Effector memory CD8-positive, alpha-beta T cell (primary cell): ENCODE results near the gene RNF19B.
"Not testable (repeated sequence)": the region's sequence is repeated elsewhere in the genome, so short reads cannot be mapped to it uniquely, and the experiment has no call there.

Source experiments
- ATAC-seq: fragments of 150-1000 bp; cut with Tn5 transposase; replicated peaks from 2 replicates; pipeline ENCODE4 v1.10.0; 2021; ENCODE audit warnings: mild to moderate bottlenecking, moderate library complexity
- DNase-seq, 3 experiments: peaks; one replicate each; pipeline ENCODE4 v3.0.0; 2021
- H3K27ac Mint-ChIP-seq, 2 donors: one replicate each; pipeline ENCODE4 v1.8.0; 2022; ENCODE audit warnings: mild to moderate bottlenecking in 2 of 2, mixed read lengths in 2 of 2, moderate library complexity in 2 of 2
- H3K27me3 Mint-ChIP-seq, 2 donors: one replicate each; pipeline ENCODE4 v1.8.0; 2022; ENCODE audit warnings: mixed read lengths in 2 of 2
- H3K36me3 Mint-ChIP-seq: one replicate; pipeline ENCODE4 v1.8.0; 2022; ENCODE audit warnings: mild to moderate bottlenecking, moderate library complexity, mixed read lengths; ENCODE audit not compliant: insufficient read depth
- H3K4me1 Mint-ChIP-seq, 2 donors: one replicate each; pipeline ENCODE4 v1.8.0; 2022; ENCODE audit warnings: low read depth in 2 of 2, mixed read lengths in 2 of 2
- H3K4me3 Mint-ChIP-seq, 2 donors: one replicate each; pipeline ENCODE4 v1.8.0; 2022; ENCODE audit warnings: mild to moderate bottlenecking in 2 of 2, mixed read lengths in 2 of 2, moderate library complexity in 2 of 2
- H3K9me3 Mint-ChIP-seq, 2 donors: one replicate each; pipeline ENCODE4 v1.8.0; 2022; ENCODE audit warnings: mixed read lengths in 2 of 2

RNF19B gene

GRCh38 chr1:32926562-32926961 lies 38.0 kb downstream of the RNF19B start:
- H3K27ac Mint-ChIP-seq = no peak overlapping the region
- peaks cover 49 to 62% of the 10 kb centered on the region in 2 donors for H3K27me3 Mint-ChIP-seq
- peaks cover 12 to 13% of the 10 kb centered on the region in 2 donors for H3K4me1 Mint-ChIP-seq
- peaks cover 9% of the 10 kb centered on the region for H3K36me3 Mint-ChIP-seq
- H3K4me3 Mint-ChIP-seq = no peak overlapping the region
- ATAC-seq (no peak), DNase-seq (no peak)
- no peaks in the 10 kb centered on the region for H3K9me3 Mint-ChIP-seq

DNA sequence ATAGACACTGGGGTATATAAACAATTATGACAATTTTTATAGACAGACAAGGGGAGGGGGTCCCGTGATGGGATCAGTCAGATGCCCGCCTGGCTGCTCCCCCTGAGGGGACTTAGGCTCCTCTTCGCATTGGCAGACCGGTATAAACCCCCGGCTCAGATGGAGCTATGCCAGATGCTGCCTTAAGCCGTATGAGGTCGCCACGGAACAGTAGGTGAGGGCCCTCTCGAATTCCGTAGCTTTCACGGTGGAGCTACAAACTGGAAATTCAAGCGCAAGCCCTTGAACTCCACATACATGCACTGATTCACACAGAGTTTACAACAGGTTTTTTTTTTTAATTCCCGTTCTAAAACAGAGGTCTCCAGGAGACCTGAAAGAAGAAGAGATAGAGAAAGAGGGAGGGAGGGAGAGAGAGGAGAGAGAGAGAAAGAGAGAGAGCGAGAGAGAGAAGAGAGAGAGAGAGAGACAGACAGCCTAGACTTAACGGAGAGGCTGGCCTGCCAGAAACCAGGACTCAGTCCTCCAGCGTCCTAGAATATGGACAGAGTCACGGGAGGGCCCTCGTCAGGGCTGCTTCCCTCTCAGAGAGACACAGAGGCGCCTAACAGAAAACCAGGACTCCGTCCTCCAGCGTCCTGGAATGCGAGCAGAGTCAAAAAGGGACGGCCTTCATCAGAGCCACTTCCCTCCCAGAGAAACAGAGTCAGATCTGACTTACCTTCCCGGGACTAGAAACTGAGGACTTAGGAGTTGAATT lies 39.0 kb downstream of the RNF19B start:
- H3K4me1 Mint-ChIP-seq = peaks cover 12 to 13% of the 10 kb centered on the region in 2 donors
- peaks cover 9% of the 10 kb centered on the region for H3K36me3 Mint-ChIP-seq
- ATAC-seq = peak; percentile 55
- H3K4me3 Mint-ChIP-seq = peak overlapping the region; percentile 58 to 71
- peaks cover 59 to 72% of the 10 kb centered on the region in 2 donors for H3K27me3 Mint-ChIP-seq
- H3K9me3 Mint-ChIP-seq = no peaks in the 10 kb centered on the region
- no peak overlapping the region for H3K27ac Mint-ChIP-seq
- DNase-seq = no peak

GRCh38 chr1:32924881-32925344 lies 39.7 kb downstream of the RNF19B start:
- no peaks in the 10 kb centered on the region for H3K9me3 Mint-ChIP-seq
- peaks cover 12 to 13% of the 10 kb centered on the region in 2 donors for H3K4me1 Mint-ChIP-seq
- H3K27me3 Mint-ChIP-seq = peaks cover 66 to 79% of the 10 kb centered on the region in 2 donors
- peak overlapping the region; percentile 58 to 71 for H3K4me3 Mint-ChIP-seq
- peaks cover 9% of the 10 kb centered on the region for H3K36me3 Mint-ChIP-seq
- DNase-seq (no peak), ATAC-seq (peak; percentile 53)
- H3K27ac Mint-ChIP-seq = no peak overlapping the region

DNA sequence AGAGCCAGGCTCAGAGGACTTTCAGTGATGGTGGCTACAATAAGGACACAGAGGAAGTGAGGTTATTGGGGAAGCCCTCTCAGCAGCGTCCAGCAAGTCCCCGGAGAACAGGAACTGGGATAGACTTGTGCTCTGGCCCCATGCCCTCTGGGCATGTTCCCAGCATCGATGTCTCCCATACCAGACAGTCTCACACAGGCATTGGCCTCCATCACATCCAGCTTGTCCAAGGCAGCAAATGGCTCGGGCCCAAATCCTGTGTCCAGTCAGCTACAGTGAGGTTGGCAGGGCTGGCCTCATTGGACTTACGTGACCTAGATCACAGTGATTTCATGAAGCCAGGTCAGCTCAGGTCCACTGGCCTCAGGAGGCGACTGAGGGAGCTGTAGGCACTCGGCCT lies 43.8 kb downstream of the RNF19B start:
- Mint-ChIP-seq H3K27ac (no peak overlapping the region), H3K27me3 (peaks cover 78 to 83% of the 10 kb centered on the region in 2 donors)

DNA sequence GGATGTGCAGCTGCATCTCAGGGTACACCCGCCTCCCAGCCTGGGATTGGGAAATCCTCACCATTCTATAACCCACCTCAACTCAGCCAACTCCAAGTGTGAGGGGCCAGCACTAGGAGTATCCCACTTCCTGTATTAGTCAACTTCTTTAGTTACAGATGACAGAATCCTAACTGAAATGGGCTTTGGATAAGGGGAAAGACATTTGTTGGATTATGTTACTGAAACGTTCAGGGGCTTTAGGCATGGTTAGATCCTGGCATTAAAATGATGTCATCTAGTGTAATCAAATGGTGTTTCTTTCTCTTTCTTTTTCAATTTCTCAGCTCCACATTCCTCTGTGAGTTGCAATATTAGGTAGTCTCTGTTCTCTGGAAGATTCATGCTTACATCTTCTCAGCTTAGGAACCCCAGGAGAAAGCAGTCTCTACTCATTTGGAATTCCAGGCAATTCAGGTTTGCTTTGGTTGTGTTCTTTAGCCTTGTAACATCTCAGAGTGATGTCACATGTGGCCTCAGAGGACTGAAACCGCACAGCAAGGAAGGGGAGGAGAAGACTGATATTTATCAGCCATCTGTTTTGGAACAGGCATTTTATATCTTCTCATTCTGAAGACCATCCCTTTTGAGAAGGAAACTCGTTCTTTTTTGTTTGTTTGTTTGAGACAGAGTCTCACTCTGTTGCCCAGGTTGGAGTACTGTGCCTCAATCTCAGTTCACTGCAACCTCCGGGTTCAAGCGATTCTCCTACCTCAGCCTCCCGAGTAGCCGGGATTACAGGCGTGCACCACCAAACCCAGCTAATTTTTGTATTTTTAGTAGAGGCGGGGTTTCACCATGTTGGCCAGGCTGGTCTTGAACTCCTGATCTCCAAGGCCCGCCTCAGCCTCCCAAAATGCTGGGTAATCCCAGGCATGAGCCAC lies 44.5 kb downstream of the RNF19B start:
- H3K9me3 Mint-ChIP-seq = no peaks in the 10 kb centered on the region
- no peak for ATAC-seq
- H3K27me3 Mint-ChIP-seq = peaks cover 70 to 83% of the 10 kb centered on the region in 2 donors
- H3K27ac Mint-ChIP-seq = no peak overlapping the region
- H3K4me1 Mint-ChIP-seq = peaks cover 12 to 14% of the 10 kb centered on the region in 2 donors
- H3K4me3 Mint-ChIP-seq = no peak overlapping the region
- H3K36me3 Mint-ChIP-seq = peaks cover 4% of the 10 kb centered on the region
- DNase-seq = no peak

More for the DNA sequence above, 43.8 kb downstream of the RNF19B start:
- peaks cover 20% of the 10 kb centered on the region in 2 donors for H3K4me1 Mint-ChIP-seq
- H3K9me3 Mint-ChIP-seq = no peaks in the 10 kb centered on the region
- H3K36me3 Mint-ChIP-seq = peaks cover 8% of the 10 kb centered on the region
- ATAC-seq (no peak), DNase-seq (no peak)
- H3K4me3 Mint-ChIP-seq = no peak overlapping the region

GRCh38 chr1:32918179-32918578 lies 46.4 kb downstream of the RNF19B start:
- H3K36me3 Mint-ChIP-seq = peaks cover 4% of the 10 kb centered on the region
- H3K27me3 Mint-ChIP-seq = peaks cover 52 to 66% of the 10 kb centered on the region in 2 donors
- DNase-seq (no peak), ATAC-seq (no peak)
- peaks cover 7 to 8% of the 10 kb centered on the region in 2 donors for H3K4me1 Mint-ChIP-seq
- no peak overlapping the region for H3K27ac Mint-ChIP-seq
- H3K9me3 Mint-ChIP-seq = no peaks in the 10 kb centered on the region
- no peak overlapping the region for H3K4me3 Mint-ChIP-seq

DNA sequence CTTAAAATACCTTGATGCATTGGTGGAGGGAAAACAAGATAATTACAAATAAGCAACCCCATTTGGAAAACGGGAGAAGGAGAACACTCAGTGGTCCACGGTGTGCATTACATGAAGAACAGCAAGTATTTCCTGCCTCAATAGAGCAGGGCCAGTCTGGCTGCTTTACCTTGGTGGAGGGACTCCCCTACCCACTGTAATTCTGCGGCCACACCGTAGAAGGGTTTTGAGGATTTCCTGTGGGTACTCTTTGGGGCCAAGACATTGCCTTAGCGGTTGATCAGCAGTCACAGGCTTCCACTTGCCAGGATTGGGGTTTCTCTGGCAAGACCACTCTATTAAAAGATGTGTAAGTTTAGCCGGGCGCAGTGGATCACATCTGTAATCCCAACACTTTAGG lies 47.1 kb downstream of the RNF19B start:
- Mint-ChIP-seq H3K9me3 (no peaks in the 10 kb centered on the region), H3K4me1 (peaks cover 7 to 8% of the 10 kb centered on the region in 2 donors), H3K36me3 (peaks cover 4% of the 10 kb centered on the region), H3K27me3 (peaks cover 45 to 59% of the 10 kb centered on the region in 2 donors), H3K27ac (no peak overlapping the region), H3K4me3 (no peak overlapping the region)
- DNase-seq (no peak), ATAC-seq (peak; percentile 83)

GRCh38 chr1:32915766-32916706 lies 48.6 kb downstream of the RNF19B start:
- no peaks in the 10 kb centered on the region for H3K9me3 Mint-ChIP-seq
- H3K4me3 Mint-ChIP-seq = no peak overlapping the region
- peaks cover 31 to 45% of the 10 kb centered on the region in 2 donors for H3K27me3 Mint-ChIP-seq
- H3K4me1 Mint-ChIP-seq = peaks cover 7 to 8% of the 10 kb centered on the region in 2 donors
- DNase-seq = no peak
- no peak for ATAC-seq
- peaks cover 4% of the 10 kb centered on the region for H3K36me3 Mint-ChIP-seq
- no peak overlapping the region for H3K27ac Mint-ChIP-seq

- DNase-seq (no peak), ATAC-seq (no peak)
- Mint-ChIP-seq H3K4me3 (no peak overlapping the region), H3K4me1 (no peaks in the 10 kb centered on the region), H3K36me3 (no peaks in the 10 kb centered on the region), H3K27me3 (peaks cover 0 to 5% of the 10 kb centered on the region in 2 donors), H3K9me3 (no peaks in the 10 kb centered on the region), H3K27ac (no peak overlapping the region)
Measured at GRCh38 chr1:32910319-32910718, 54.3 kb downstream of the RNF19B start.

GRCh38 chr1:32907435-32907834 lies 57.2 kb downstream of the RNF19B start:
- Mint-ChIP-seq H3K36me3 (no peaks in the 10 kb centered on the region), H3K9me3 (no peaks in the 10 kb centered on the region)

GRCh38 chr1:32906654-32907053 lies 58.0 kb downstream of the RNF19B start:
- Mint-ChIP-seq H3K36me3 (no peaks in the 10 kb centered on the region), H3K27me3 (peaks cover 12 to 17% of the 10 kb centered on the region in 2 donors), H3K9me3 (no peaks in the 10 kb centered on the region), H3K4me1 (peaks cover 0 to 4% of the 10 kb centered on the region in 2 donors), H3K27ac (no peak overlapping the region), H3K4me3 (no peak overlapping the region)
- DNase-seq (no peak), ATAC-seq (no peak)

More at GRCh38 chr1:32907435-32907834, 57.2 kb downstream of the RNF19B start:
- H3K4me3 Mint-ChIP-seq = no peak overlapping the region
- ATAC-seq (no peak), DNase-seq (no peak)
- H3K27ac Mint-ChIP-seq = no peak overlapping the region
- no peaks in the 10 kb centered on the region for H3K4me1 Mint-ChIP-seq
- peaks cover 4 to 9% of the 10 kb centered on the region in 2 donors for H3K27me3 Mint-ChIP-seq

DNA sequence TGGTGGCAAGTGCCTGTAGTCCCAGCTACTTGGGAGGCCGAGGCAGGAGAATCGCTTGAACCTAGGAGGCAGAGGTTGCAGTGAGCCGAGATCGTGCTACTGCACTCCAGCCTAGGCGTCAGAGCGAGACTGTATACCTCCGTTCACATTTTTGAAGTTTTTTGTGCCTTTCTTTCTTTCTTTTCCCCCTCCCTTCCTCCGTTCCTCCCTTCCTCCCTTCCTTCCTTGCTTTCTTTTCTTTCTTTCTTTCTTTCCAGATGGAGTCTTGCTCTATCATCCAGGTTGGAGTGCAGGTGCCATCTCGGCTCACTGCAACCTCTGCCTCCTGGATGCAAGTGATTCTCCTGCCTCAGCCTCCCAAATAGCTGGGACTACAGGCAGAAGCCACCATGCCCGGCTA lies 59.0 kb downstream of the RNF19B start:
- not testable (repeated sequence) for H3K9me3 Mint-ChIP-seq, H3K27ac Mint-ChIP-seq

More for the DNA sequence above, 59.0 kb downstream of the RNF19B start:
- ATAC-seq, H3K4me1 Mint-ChIP-seq, H3K36me3 Mint-ChIP-seq, DNase-seq, H3K4me3 Mint-ChIP-seq: not testable (repeated sequence)
- peaks cover 17 to 27% of the 10 kb centered on the region in 2 donors for H3K27me3 Mint-ChIP-seq
